Measurements from ENCODE around the gene ADAMTS12. TPM values are rescaled to one million over a fixed set of nuclear protein-coding genes. Genes with fewer than 3 reads are reported as not detected.

Gene ADAMTS12
- total RNA-seq, 2 experiments from 2014 or later: not detected

DNA sequence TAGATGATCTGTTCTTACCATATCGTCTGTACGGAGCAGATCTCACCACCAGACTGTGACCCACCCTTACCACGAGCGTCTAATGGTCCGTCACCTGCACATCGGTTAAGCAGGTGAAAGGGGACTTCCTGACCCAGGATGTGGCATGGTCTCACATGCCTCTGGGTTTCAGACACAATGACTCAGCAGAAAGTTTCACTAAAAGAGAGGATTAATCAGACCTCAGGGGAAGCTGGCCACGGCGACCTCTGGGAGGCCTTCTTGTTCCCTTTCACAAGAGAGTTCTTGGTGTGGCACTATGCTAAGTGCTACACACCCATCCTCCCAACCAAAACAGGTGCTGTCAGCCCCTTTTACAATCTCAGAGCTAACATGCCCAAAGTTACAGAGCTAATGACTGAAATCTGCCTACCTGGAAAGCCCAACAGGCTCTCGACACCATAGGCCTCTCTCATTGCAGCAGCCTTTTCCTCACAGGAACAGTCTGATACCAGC is 41.6 kb downstream of the ADAMTS12 start:
- ATAC-seq (peak; percentile 97), DNase-seq (peak; percentile 77)
- ChIA-PET CTCF (no interaction called here), POLR2A (no interaction called here)
- Mint-ChIP-seq H3K36me3 (ENCODE audit: low read depth) (no peaks in the 10 kb centered on the region), H3K27ac (peak overlapping the region; percentile 37), H3K4me3 (no peak overlapping the region), H3K9me3 (no peaks in the 10 kb centered on the region), H3K4me1 (ENCODE audit: low read depth) (peaks cover 9% of the 10 kb centered on the region), H3K27me3 (no peaks in the 10 kb centered on the region)
- intact Hi-C loops (cut with micrococcal nuclease): no loop called here
- TF ChIP-seq, protein P1, sequence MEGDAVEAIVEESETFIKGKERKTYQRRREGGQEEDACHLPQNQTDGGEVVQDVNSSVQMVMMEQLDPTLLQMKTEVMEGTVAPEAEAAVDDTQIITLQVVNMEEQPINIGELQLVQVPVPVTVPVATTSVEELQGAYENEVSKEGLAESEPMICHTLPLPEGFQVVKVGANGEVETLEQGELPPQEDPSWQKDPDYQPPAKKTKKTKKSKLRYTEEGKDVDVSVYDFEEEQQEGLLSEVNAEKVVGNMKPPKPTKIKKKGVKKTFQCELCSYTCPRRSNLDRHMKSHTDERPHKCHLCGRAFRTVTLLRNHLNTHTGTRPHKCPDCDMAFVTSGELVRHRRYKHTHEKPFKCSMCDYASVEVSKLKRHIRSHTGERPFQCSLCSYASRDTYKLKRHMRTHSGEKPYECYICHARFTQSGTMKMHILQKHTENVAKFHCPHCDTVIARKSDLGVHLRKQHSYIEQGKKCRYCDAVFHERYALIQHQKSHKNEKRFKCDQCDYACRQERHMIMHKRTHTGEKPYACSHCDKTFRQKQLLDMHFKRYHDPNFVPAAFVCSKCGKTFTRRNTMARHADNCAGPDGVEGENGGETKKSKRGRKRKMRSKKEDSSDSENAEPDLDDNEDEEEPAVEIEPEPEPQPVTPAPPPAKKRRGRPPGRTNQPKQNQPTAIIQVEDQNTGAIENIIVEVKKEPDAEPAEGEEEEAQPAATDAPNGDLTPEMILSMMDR (IDR thresholded peaks at IDR 0.05): no peak

GRCh38 chr5:33848554-33848953 is 43.2 kb downstream of the ADAMTS12 start:
- Mint-ChIP-seq H3K9me3 (peaks cover 6% of the 10 kb centered on the region), H3K4me1 (ENCODE audit: low read depth) (peaks cover 9% of the 10 kb centered on the region), H3K4me3 (no peak overlapping the region), H3K36me3 (ENCODE audit: low read depth) (no peaks in the 10 kb centered on the region), H3K27me3 (no peaks in the 10 kb centered on the region), H3K27ac (no peak overlapping the region)
- TF ChIP-seq, protein P1 (IDR thresholded peaks at IDR 0.05): no peak
- ChIA-PET CTCF (no interaction called here), POLR2A (no interaction called here)
- DNase-seq (no peak), ATAC-seq (no peak)
- intact Hi-C loops (cut with micrococcal nuclease): no loop called here

- Mint-ChIP-seq H3K36me3 (ENCODE audit: low read depth) (no peaks in the 10 kb centered on the region), H3K4me3 (no peak overlapping the region), H3K9me3 (peaks cover 6% of the 10 kb centered on the region), H3K27me3 (no peaks in the 10 kb centered on the region), H3K4me1 (ENCODE audit: low read depth) (peaks cover 11% of the 10 kb centered on the region), H3K27ac (no peak overlapping the region)
- POLR2A ChIA-PET: no interaction called here
- TF ChIP-seq, protein P1 (IDR thresholded peaks at IDR 0.05): no peak
- DNase-seq (no peak), ATAC-seq (no peak)
- CTCF ChIA-PET: no interaction called here
- intact Hi-C loops (cut with micrococcal nuclease): no loop called here
These were observed 44.9 kb downstream of the ADAMTS12 start for GRCh38 chr5:33846851-33847250.

DNA sequence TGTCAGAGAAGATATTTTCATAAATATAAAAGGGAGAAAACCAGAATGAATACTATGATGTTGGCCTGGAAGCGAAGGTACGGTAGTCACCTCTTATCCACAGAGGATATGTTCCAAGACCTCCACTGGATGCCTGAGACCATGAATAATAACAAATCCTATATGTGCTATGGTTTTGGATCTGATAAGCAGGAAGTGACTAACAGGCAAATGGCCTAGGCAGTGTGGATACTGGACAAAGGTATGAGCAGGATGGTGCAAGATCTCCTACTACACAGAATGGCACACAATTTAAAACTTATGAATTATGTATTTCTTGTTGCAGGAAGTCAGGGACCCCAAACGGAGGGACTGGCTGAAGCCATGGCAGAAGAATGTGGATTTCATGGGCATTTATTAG is 48.2 kb downstream of the ADAMTS12 start:
- ATAC-seq: no peak
- POLR2A ChIA-PET: no interaction called here
- H3K27me3 Mint-ChIP-seq: no peaks in the 10 kb centered on the region
- CTCF ChIA-PET: interaction anchor here (1.1 kb wide), 1 partner anchor 92 kb away, joined by 3 read pairs; no protein-coding TSS in a partner anchor
- TF ChIP-seq, protein P1 (IDR thresholded peaks at IDR 0.05): no peak
- H3K4me1 Mint-ChIP-seq (ENCODE audit: low read depth): peaks cover 12% of the 10 kb centered on the region
- H3K27ac Mint-ChIP-seq: no peak overlapping the region
- no peak for DNase-seq
- no peak overlapping the region for H3K4me3 Mint-ChIP-seq
- H3K36me3 Mint-ChIP-seq (ENCODE audit: low read depth): no peaks in the 10 kb centered on the region
- intact Hi-C loops (cut with micrococcal nuclease): no loop called here
- H3K9me3 Mint-ChIP-seq: peaks cover 6% of the 10 kb centered on the region

- ATAC-seq (no peak), DNase-seq (no peak)
- Mint-ChIP-seq H3K27ac (no peak overlapping the region), H3K27me3 (no peaks in the 10 kb centered on the region), H3K4me1 (ENCODE audit: low read depth) (peaks cover 12% of the 10 kb centered on the region), H3K9me3 (peaks cover 6% of the 10 kb centered on the region), H3K36me3 (ENCODE audit: low read depth) (no peaks in the 10 kb centered on the region), H3K4me3 (no peak overlapping the region)
- ChIA-PET CTCF (interaction anchor here (1.1 kb wide), 1 partner anchor 93 kb away, joined by 3 read pairs; no protein-coding TSS in a partner anchor), POLR2A (no interaction called here)
- TF ChIP-seq, protein P1 (IDR thresholded peaks at IDR 0.05): no peak
- intact Hi-C loops (cut with micrococcal nuclease): no loop called here
These were observed 49.3 kb downstream of the ADAMTS12 start for GRCh38 chr5:33842456-33842855.

Data from activated CD8-positive, alpha-beta T cell treated with anti-CD3 and anti-CD28 coated beads for 36 hours (primary cell).